ENCODE results near the gene CCDC185. TPM values are rescaled to one million over a fixed set of nuclear protein-coding genes. Genes with fewer than 3 reads are reported as not detected.

CCDC185 gene
- total and polyA plus RNA-seq, 2 donors (not counting 1 experiment from before 2014, with no cell fraction given), result not detected

GRCh38 chr1:223410036-223410435 is 16.8 kb downstream of the CCDC185 start:
- H3K4me3 Mint-ChIP-seq, result no peak overlapping the region
- Histone ChIP-seq H3K4me1 (ENCODE audit: control insufficient read depth in 2 of 2, insufficient read depth in 2 of 2, low read length in 2 of 2) (no peaks in the 10 kb centered on the region), H4K20me1 (ENCODE audit: control insufficient read depth, insufficient read depth, low read length, poor library complexity, severe bottlenecking) (no peaks in the 10 kb centered on the region), H2AFZ (ENCODE audit: insufficient read depth, low read depth, low read length, poor library complexity, severe bottlenecking) (no peak overlapping the region), H3K27me3 (replicated peaks in 1 of 4; ENCODE audit: control extremely low read depth in 1 of 4, control insufficient read depth in 3 of 4, insufficient read depth in 4 of 4, low read length in 3 of 4) (peaks cover 0 to 2% (median 0%) of the 10 kb centered on the region in 4 experiments), H3K27ac (ENCODE audit: low read length in 2 of 2) (no peak overlapping the region), H3K79me2 (ENCODE audit: control insufficient read depth, insufficient read depth, low read length) (no peaks in the 10 kb centered on the region), H3K9me3 (ENCODE audit: control extremely low read depth in 1 of 3, control insufficient read depth in 2 of 3, insufficient read depth in 1 of 3, low read length in 2 of 3) (no peaks in the 10 kb centered on the region), H3K36me3 (replicated peaks in 1 of 2; ENCODE audit: control extremely low read depth in 1 of 2, control insufficient read depth in 1 of 2, extremely low read depth in 1 of 2, insufficient read depth in 2 of 2, low read length in 1 of 2) (no peaks in the 10 kb centered on the region), H3K9ac (ENCODE audit: low read length) (no peak overlapping the region), H3K4me3 (ENCODE audit: control extremely low read depth in 1 of 5, extremely low read depth in 1 of 5, insufficient read depth in 1 of 5, low read depth in 2 of 5, low read length in 4 of 5) (no peak overlapping the region), H3K4me2 (replicated peaks; ENCODE audit: low read depth, low read length, poor library complexity, severe bottlenecking) (no peak overlapping the region)
- TF ChIP-seq EZH2 (IDR thresholded peaks at IDR 0.05; ENCODE audit: borderline replicate concordance, insufficient read depth, low read depth, low read length, poor library complexity, severe bottlenecking), result no peak
- TF ChIP-seq CTCF (IDR thresholded peaks at IDR 0.05), result no peak
- intact Hi-C loops (cut with micrococcal nuclease), result no loop called here
- peaks cover 28% of the 10 kb centered on the region for H3K27me3 Mint-ChIP-seq
- ATAC-seq (ENCODE audit: low read depth) (no peak), DNase-seq (no peak)
- ChIA-PET POLR2A (no interaction called here), CTCF (no interaction called here)
- H3K9me3 Mint-ChIP-seq (ENCODE audit: insufficient read depth), result no peaks in the 10 kb centered on the region
- H3K27ac Mint-ChIP-seq, result no peak overlapping the region
- no peaks in the 10 kb centered on the region for H3K4me1 Mint-ChIP-seq

GRCh38 chr1:223411309-223411708 is 18.1 kb downstream of the CCDC185 start:
- Histone ChIP-seq H4K20me1 (ENCODE audit: control insufficient read depth, insufficient read depth, low read length, poor library complexity, severe bottlenecking) (no peaks in the 10 kb centered on the region), H3K36me3 (replicated peaks in 1 of 2; ENCODE audit: control extremely low read depth in 1 of 2, control insufficient read depth in 1 of 2, extremely low read depth in 1 of 2, insufficient read depth in 2 of 2, low read length in 1 of 2) (no peaks in the 10 kb centered on the region), H3K79me2 (ENCODE audit: control insufficient read depth, insufficient read depth, low read length) (no peaks in the 10 kb centered on the region), H3K9ac (ENCODE audit: low read length) (no peak overlapping the region), H3K4me3 (ENCODE audit: control extremely low read depth in 1 of 5, extremely low read depth in 1 of 5, insufficient read depth in 1 of 5, low read depth in 2 of 5, low read length in 4 of 5) (no peak overlapping the region), H3K4me2 (replicated peaks; ENCODE audit: low read depth, low read length, poor library complexity, severe bottlenecking) (no peak overlapping the region), H2AFZ (ENCODE audit: insufficient read depth, low read depth, low read length, poor library complexity, severe bottlenecking) (no peak overlapping the region), H3K9me3 (ENCODE audit: control extremely low read depth in 1 of 3, control insufficient read depth in 2 of 3, insufficient read depth in 1 of 3, low read length in 2 of 3) (no peaks in the 10 kb centered on the region), H3K27ac (ENCODE audit: low read length in 2 of 2) (no peak overlapping the region), H3K4me1 (ENCODE audit: control insufficient read depth in 2 of 2, insufficient read depth in 2 of 2, low read length in 2 of 2) (no peaks in the 10 kb centered on the region), H3K27me3 (replicated peaks in 1 of 4; ENCODE audit: control extremely low read depth in 1 of 4, control insufficient read depth in 3 of 4, insufficient read depth in 4 of 4, low read length in 3 of 4) (peaks cover 0 to 2% (median 0%) of the 10 kb centered on the region in 4 experiments)
- no peak for DNase-seq
- ChIA-PET CTCF (no interaction called here), POLR2A (no interaction called here)
- Mint-ChIP-seq H3K9me3 (ENCODE audit: insufficient read depth) (no peaks in the 10 kb centered on the region), H3K4me3 (no peak overlapping the region), H3K4me1 (no peaks in the 10 kb centered on the region), H3K27ac (no peak overlapping the region), H3K27me3 (peaks cover 16% of the 10 kb centered on the region)
- 52% methylated on average over 2 of the region's 2 CpGs for WGBS (ENCODE audit: insufficient coverage)
- no peak for ATAC-seq (ENCODE audit: low read depth)
- TF ChIP-seq EZH2 (IDR thresholded peaks at IDR 0.05; ENCODE audit: borderline replicate concordance, insufficient read depth, low read depth, low read length, poor library complexity, severe bottlenecking) (no peak), CTCF (IDR thresholded peaks at IDR 0.05) (no peak)
- intact Hi-C loops (cut with micrococcal nuclease), result no loop called here

All from B cell (primary cell).